OCI-LY1 (cell line): ENCODE results near the gene MAZ.

ENCODE experiments used
- H2AFZ ChIP-seq: fragments of 200-600 bp; sonication (generic), shearing (Covaris generic); 2 replicates; pipeline ENCODE4 v1.6.0; 2014; ENCODE audit warnings: antibody characterized with exemption, mild to moderate bottlenecking, low read length
- H3F3A ChIP-seq: fragments of 200-600 bp; sonication (generic), shearing (Covaris generic); 2 replicates; pipeline ENCODE4 v1.6.0; 2014; ENCODE audit warnings: mild to moderate bottlenecking, antibody characterized with exemption, low read length, moderate library complexity; ENCODE audit not compliant: insufficient read depth
- H3K27ac ChIP-seq: fragments of 200-600 bp; sonication (generic); 2 replicates; pipeline ENCODE4 v1.5.1; 2014; ENCODE audit warnings: low read length, mixed run types, mild to moderate bottlenecking, low read depth; ENCODE audit not compliant: poor library complexity, severe bottlenecking
- H3K27me3 ChIP-seq: fragments of 200-600 bp; sonication (generic); 2 replicates; pipeline ENCODE4 v1.6.0; 2014; ENCODE audit warnings: antibody characterized with exemption, mild to moderate bottlenecking, low read length, moderate library complexity; ENCODE audit not compliant: insufficient read depth
- H3K36me3 ChIP-seq: fragments of 200-600 bp; sonication (generic); 2 replicates; pipeline ENCODE4 v1.6.1; 2014; ENCODE audit warnings: mild to moderate bottlenecking, antibody characterized with exemption, low read length, moderate library complexity, mixed read lengths; ENCODE audit not compliant: insufficient read depth
- H3K4me1 ChIP-seq: fragments of 200-600 bp; sonication (generic); 2 replicates; pipeline ENCODE4 v1.5.1; 2014; ENCODE audit warnings: mild to moderate bottlenecking, low read length, moderate library complexity; ENCODE audit not compliant: insufficient read depth, severe bottlenecking
- H3K4me2 ChIP-seq: fragments of 200-600 bp; sonication (generic), shearing (Covaris generic); 2 replicates; pipeline ENCODE4 v1.6.1; 2014; ENCODE audit warnings: low read length
- H3K4me3 ChIP-seq: fragments of 200-600 bp; sonication (generic); 2 replicates; pipeline ENCODE4 v1.5.1; 2014; ENCODE audit warnings: low read length, low read depth, mild to moderate bottlenecking, mixed read lengths; ENCODE audit not compliant: poor library complexity, severe bottlenecking
- H3K79me2 ChIP-seq: fragments of 200-600 bp; shearing (Covaris generic); 2 replicates; pipeline ENCODE4 v1.6.1; 2016; ENCODE audit warnings: mixed run types, low read length, mixed read lengths; ENCODE audit not compliant: insufficient read depth
- H3K9ac ChIP-seq: fragments of 200-600 bp; sonication (generic), shearing (Covaris generic); 2 replicates; pipeline ENCODE4 v1.6.1; 2014; ENCODE audit warnings: mild to moderate bottlenecking, low read length, mixed read lengths
- H3K9me2 ChIP-seq: fragments of 200-600 bp; sonication (generic), shearing (Covaris generic); 2 replicates; pipeline ENCODE4 v1.6.1; 2014; ENCODE audit warnings: low read depth, mild to moderate bottlenecking, low read length, mixed read lengths
- H3K9me3 ChIP-seq: fragments of 200-600 bp; shearing (Covaris generic); 2 replicates; pipeline ENCODE4 v1.6.1; 2014; ENCODE audit warnings: low read length, mixed read lengths
- H4K20me1 ChIP-seq: fragments of 200-600 bp; sonication (generic), shearing (Covaris generic); 2 replicates; pipeline ENCODE4 v1.6.0; 2016; ENCODE audit warnings: mild to moderate bottlenecking, low read length; ENCODE audit not compliant: insufficient read depth
- CTCF ChIP-seq: fragments of 200-600 bp; sonication (generic), shearing (Covaris generic); IDR thresholded peaks from 2 replicates; pipeline ENCODE4 v1.5.1; 2017; ENCODE audit warnings: mild to moderate bottlenecking, antibody characterized with exemption, low read length, moderate library complexity, mixed read lengths
- EZH2 ChIP-seq: fragments of 200-600 bp; sonication (generic), shearing (Covaris generic); IDR thresholded peaks from 2 replicates; pipeline ENCODE4 v1.8.0; 2017; ENCODE audit warnings: borderline replicate concordance, mixed run types, mild to moderate bottlenecking, antibody characterized with exemption, low read length, moderate library complexity, mixed read lengths

The MAZ gene

GRCh38 chr16:29807426-29808218 lies 1.3 kb downstream of the MAZ start:
- peaks cover 51% of the 10 kb centered on the region for H3K36me3 ChIP-seq
- H3K27ac ChIP-seq, result peak overlapping the region; percentile 66
- no peaks in the 10 kb centered on the region for H3F3A ChIP-seq
- H3K9me2 ChIP-seq, result no peaks in the 10 kb centered on the region
- no peaks in the 10 kb centered on the region for H3K79me2 ChIP-seq
- peak overlapping the region; percentile 74 for H3K9ac ChIP-seq
- no peaks in the 10 kb centered on the region for H3K27me3 ChIP-seq
- TF ChIP-seq EZH2 (no peak), CTCF (peak; percentile 65)
- peak overlapping the region; percentile 81 for H3K4me2 ChIP-seq
- peak overlapping the region; percentile 68 for H3K4me3 ChIP-seq
- no peaks in the 10 kb centered on the region for H3K9me3 ChIP-seq
- H2AFZ ChIP-seq, result no peak overlapping the region
- peaks cover 74% of the 10 kb centered on the region for H3K4me1 ChIP-seq
- H4K20me1 ChIP-seq, result no peaks in the 10 kb centered on the region

DNA sequence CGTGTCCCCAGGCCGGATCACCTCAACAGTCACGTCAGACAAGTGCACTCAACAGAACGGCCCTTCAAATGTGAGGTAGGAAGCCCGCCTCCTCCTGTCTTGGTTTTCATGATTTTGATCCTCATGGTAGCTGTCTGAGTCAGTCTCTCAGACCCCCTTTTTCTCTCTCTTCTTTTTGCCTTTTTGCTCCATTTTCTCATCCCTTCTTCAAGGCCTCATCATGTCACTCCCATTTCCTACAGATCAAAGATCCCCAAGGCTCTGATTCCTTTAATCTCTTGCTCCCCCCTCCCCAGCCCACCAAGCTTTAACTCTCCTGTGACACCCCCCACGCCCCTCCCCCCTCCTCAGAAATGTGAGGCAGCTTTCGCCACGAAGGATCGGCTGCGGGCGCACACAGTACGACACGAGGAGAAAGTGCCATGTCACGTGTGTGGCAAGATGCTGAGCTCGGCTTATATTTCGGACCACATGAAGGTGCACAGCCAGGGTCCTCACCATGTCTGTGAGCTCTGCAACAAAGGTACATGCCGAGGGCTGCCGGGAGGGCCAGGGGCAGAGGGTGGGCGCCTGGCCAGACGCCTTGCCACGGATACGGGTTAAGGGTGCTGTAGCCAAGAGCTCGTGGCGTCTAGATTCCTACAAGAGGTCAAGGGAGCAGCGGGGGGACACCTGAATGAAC lies 2.0 kb downstream of the MAZ start:
- no peaks in the 10 kb centered on the region for H3K9me2 ChIP-seq
- H3K4me2 ChIP-seq, result peak overlapping the region; percentile 81
- H3F3A ChIP-seq, result no peaks in the 10 kb centered on the region
- no peaks in the 10 kb centered on the region for H3K79me2 ChIP-seq
- no peak for TF ChIP-seq CTCF
- no peak for TF ChIP-seq EZH2
- peak overlapping the region; percentile 66 for H3K27ac ChIP-seq
- no peaks in the 10 kb centered on the region for H3K27me3 ChIP-seq
- H3K4me1 ChIP-seq, result peaks cover 71% of the 10 kb centered on the region
- H3K9ac ChIP-seq, result peak overlapping the region; percentile 74
- H3K36me3 ChIP-seq, result peaks cover 43% of the 10 kb centered on the region
- no peak overlapping the region for H2AFZ ChIP-seq
- peak overlapping the region; percentile 68 for H3K4me3 ChIP-seq
- H4K20me1 ChIP-seq, result no peaks in the 10 kb centered on the region
- H3K9me3 ChIP-seq, result no peaks in the 10 kb centered on the region

DNA sequence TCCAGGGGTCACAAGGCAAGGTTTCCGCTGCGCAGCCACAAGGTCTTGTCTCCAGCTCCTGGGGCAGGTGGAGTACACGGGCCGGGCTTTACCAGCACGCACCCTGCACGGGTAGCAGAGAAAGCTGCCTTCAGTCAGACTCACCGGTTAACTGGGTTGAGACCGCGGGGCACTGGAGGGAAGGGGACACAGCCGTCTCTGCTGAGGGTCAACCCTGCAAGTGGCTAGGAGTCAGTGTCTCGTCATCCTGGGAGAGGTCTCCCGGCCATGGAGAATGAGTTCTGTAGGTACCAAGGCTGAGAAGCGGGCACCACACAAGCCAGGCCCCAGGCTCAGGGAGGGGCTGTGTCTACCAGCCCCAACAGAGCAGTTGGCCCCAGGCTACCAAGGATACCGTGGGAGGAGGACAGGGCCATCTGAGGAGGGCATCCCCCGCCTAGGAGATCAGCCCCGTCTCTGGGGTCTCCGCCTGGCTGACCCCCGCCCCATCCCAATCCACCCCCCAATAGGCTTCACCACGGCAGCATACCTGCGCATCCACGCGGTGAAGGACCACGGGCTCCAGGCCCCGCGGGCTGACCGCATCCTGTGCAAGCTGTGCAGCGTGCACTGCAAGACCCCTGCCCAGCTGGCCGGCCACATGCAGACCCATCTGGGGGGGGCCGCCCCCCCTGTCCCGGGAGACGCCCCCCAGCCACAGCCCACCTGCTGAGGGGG lies 2.9 kb downstream of the MAZ start:
- no peaks in the 10 kb centered on the region for H3K27me3 ChIP-seq
- peaks cover 42% of the 10 kb centered on the region for H3K36me3 ChIP-seq
- peak overlapping the region; percentile 74; the same call in 1 of the 2 replicates for H3K9ac ChIP-seq
- H3K9me3 ChIP-seq, result no peaks in the 10 kb centered on the region
- H2AFZ ChIP-seq, result no peak overlapping the region
- H3F3A ChIP-seq, result no peaks in the 10 kb centered on the region
- peaks cover 63% of the 10 kb centered on the region for H3K4me1 ChIP-seq
- H3K4me3 ChIP-seq, result peak overlapping the region; percentile 68
- peak overlapping the region; percentile 81 for H3K4me2 ChIP-seq
- no peak overlapping the region for H3K27ac ChIP-seq
- H3K79me2 ChIP-seq, result no peaks in the 10 kb centered on the region
- H4K20me1 ChIP-seq, result no peaks in the 10 kb centered on the region
- TF ChIP-seq CTCF, result no peak
- TF ChIP-seq EZH2, result no peak
- no peaks in the 10 kb centered on the region for H3K9me2 ChIP-seq
